COR-L47 (cell line): ENCODE data around the gene KIF1B.

Experiments
- DNase-seq: peaks from one replicate; lab custom pipeline; 2025; lab: John Stamatoyannopoulos, UW

KIF1B gene

GRCh38 chr1:10338047-10338446 is 127.7 kb downstream of the KIF1B start:
- no peak for DNase-seq

DNA sequence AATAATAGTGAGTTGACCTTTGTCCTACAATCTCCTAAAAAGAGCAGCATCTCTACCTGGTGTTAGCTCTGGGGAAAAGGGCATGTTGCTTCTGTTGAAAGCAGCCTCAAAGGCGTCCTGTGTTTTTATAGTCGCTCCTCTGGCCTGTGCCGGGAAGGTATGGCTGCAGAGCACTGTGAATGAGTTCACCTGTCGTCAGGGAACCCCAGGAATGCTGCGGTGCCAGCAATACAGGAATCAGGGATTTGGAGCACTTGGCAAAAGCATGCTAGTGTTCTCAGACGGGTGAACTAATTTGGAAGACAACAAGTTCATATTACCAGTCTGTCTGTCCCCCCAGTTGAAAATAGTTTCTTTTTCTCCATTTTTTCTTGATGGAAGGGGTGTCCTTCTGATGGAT is 128.2 kb downstream of the KIF1B start:
- no peak for DNase-seq

DNA sequence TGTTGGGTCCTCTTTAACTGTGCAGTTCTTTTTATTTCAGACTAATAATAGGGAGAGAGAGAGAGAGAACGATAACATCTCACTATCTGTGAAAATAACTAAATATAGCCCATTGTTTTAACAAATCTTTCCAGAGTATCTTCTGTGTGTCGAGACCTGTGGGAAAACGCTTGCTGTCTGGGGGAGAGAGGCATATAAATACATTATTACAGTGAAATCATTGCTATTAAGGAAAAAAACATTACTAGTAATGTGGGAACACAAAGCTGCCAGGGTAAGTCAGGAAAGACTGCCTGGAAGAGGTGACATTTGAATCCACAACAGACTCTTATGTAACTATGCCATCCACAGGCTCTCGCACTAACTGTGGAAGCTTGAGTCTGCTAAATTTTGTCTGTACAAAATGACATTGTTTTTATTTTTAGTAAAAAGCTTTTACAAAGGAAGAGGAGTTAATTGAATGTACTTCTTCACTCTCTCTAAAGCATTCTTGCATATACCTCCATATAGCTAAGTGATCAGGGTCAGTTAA is 128.7 kb downstream of the KIF1B start:
- no peak for DNase-seq

DNA sequence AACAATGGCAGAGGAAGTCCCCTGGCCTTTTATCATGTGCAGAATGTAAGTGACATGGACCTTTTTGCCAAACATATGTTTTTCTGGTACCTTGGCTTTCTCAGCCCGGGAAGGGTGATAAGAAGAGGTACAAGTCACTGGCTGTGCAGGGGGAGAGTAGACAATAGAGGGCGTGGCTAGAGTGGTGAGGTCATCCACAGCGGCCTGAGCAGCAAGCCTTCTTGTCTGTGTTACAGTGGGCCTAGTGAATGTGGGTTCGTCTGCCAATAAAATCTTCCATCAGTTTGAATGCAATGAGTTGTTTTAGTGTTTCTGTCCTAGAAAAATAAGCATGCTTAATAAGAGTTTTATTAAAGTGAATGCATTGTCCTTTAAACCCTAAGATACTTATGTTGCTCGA is 129.4 kb downstream of the KIF1B start:
- no peak for DNase-seq

DNA sequence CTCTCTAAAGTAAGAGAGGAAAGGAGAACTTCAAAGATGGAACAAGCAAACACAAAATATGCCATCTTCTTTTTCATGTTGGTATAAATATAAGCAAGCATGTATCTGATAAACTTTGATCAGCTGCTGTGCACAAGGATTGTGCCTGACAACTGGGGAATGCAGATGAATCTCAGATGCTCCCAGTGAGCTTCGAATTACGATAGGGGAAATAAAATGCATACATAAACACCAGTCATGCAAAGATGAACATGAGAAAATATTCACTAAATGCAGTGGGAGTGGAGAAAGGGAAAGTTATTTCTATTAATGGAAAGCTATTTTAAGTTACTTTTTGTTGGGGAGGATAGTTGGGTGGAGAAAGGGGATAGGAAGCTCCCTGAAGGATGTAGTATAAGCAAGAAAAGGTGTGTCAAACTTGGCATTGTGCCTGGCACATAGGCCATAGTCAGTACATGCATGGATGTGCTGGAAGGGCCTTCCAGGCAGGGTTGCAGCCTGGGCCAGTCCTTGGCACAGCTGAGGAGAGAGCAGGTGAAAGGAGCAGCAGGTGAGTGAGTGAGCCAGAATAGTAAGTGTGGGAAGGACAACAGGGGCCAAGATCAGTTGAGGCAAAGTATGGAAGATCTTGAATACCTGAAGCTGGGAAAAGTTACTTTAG is 130.7 kb downstream of the KIF1B start:
- no peak for DNase-seq

- no peak for DNase-seq
Observed at GRCh38 chr1:10347109-10347508, 136.7 kb downstream of the KIF1B start.

- no peak for DNase-seq
Observed at GRCh38 chr1:10353282-10353681, 142.9 kb downstream of the KIF1B start.

GRCh38 chr1:10353693-10354092 is 143.3 kb downstream of the KIF1B start:
- no peak for DNase-seq

DNA sequence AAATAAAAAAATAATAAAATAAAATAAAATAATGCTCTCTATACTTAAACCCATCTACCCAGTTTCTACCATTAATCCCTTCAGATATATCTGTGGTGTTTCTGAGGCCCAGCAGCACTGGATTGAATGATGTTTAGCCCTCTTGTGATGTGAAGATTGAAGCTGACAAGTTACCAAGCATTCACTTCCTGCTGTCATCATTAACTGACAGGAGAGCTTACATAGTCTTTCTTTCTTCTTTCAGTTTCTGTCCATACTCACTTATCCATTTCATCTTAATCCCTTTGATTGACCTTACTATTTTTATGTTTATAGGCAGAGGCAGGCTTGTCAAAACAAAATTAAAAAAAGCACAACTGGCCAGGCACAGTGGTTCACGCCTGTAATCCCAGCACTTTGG is 149.7 kb downstream of the KIF1B start:
- DNase-seq: no peak

DNA sequence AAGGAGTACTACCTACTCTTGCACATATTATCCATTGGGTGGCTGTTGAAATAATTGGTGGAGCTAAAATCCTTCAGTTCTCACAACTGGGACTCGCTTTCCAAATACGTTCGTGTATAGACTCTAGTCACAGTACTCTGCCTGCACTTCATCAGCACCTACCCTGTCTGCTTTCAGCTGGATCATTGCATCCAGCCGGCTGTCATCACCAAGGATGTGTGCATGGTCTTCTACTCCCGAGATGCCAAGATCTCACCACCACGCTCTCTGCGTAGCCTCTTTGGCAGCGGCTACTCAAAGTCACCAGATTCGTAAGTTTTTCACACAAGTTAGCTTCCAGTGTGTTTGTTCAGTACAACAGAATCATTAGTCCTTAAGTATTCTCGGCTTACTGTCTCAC is 151.1 kb downstream of the KIF1B start:
- DNase-seq: no peak

- DNase-seq: no peak
Observed at GRCh38 chr1:10368194-10368593, 157.8 kb downstream of the KIF1B start.

GRCh38 chr1:10374442-10374860 is 164.1 kb downstream of the KIF1B start:
- no peak for DNase-seq

- peak; percentile 35 for DNase-seq
Observed at GRCh38 chr1:10377365-10378029, 167.1 kb downstream of the KIF1B start.

DNA sequence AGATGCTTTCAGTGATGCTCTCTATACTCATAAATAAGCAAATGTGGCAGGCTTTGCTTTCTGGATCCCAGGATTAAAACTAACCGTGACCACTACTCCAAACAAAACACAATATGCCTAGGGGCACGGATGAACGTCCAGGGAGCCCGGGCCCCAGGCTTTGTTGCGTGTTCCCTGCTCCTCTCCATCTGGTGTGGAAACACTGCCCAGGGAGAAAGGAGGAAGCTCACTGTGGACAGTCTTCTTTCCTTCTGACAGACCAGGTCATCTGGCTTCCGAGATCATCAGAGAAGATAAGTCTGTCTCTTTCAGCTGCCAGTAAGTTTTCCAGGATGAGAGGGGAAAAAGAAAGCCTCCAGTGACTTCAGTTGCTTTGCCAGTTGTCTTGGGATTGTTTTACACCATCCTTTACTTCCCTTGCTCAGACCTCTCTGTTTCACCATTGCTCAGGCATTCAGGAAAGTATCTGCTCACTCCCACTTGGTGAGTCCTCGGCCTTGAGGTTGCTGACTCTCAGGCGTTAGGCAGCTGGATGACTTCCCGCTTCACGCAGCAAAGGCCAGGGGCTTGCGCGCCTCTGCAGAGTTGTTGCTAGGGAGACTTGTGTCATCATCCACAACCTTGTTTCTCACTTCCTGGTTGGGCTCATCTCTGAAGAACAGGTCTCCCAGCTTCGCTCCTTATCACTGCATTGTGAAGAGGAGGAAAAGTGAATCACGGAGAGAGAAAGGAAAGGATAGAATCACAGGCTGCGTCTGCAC is 167.9 kb downstream of the KIF1B start:
- no peak for DNase-seq

DNA sequence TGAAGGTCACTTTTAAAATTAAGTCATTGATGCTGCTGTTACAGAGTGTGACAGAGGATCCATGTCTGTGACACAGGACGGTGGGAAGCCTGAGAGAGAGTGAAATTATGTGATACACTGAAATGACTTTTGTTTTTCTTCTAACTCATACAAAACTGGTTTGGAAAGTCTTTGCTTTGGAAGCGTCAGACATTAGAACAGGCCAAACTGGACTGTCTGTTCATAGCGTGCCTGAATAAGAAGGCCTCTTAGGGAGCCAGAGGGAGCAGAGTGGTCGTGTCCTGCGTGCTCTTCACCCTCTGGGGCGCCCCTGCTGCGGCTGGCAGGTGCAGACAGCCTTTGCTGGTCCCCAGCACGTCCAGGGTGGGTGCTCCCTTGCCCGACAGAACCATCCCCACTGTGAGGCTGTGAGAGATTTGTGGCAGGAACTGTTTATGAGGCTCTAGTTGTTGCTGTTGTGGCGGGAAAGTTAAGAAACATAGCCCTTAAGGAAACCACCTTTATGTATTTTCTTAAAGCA is 168.8 kb downstream of the KIF1B start:
- DNase-seq: no peak

DNA sequence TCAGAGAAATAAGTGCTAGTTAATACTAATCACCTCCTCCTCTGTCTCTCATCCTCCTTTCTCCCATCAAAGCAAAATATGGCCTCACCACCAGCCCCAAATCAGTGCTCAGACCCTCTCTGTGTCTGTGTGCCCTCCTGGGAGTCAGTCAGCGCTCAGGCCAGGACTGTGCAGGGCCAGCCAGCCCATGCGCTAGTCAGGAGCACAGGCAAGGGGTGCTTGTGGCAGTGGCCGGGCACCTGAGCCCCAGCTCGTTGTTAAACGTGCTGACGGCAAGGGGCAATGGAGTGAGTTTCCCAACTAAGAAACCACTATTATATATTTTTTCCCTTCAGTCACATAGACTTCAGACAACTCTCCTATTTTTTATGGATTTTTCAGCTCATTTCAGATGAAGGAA is 169.3 kb downstream of the KIF1B start:
- no peak for DNase-seq

DNA sequence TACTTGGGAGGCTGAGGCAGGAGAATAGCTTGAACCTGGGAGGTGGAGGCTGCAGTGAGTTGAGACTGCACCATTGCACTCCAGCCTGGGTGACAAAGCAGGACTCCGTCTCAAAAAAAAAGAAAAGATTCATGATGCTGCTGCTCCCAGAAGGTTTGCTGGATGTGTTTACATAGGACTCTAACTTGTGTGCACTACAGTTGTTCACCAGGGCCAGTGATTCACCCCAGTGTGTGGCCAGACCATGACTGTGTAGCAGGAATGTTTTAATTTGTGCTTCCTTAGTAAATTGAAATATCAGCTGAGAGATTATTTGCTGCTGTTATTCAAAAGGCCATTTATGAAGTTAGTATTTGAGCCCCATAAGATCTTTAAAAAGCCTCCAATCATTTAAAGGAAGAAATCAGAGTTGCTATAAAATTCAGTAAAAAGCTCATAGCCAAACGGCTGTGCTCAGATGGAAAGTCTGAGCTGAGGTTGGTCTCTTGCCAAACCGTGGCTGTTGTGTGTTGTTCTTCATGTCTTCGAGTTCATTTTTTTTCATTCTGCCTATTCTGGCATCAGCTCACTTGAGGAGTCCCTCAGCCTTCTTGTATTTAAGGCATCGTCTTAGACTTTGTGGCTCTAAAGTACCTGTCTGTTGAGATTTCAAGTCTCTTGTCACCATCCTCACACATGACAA is 170.4 kb downstream of the KIF1B start:
- DNase-seq: no peak

DNA sequence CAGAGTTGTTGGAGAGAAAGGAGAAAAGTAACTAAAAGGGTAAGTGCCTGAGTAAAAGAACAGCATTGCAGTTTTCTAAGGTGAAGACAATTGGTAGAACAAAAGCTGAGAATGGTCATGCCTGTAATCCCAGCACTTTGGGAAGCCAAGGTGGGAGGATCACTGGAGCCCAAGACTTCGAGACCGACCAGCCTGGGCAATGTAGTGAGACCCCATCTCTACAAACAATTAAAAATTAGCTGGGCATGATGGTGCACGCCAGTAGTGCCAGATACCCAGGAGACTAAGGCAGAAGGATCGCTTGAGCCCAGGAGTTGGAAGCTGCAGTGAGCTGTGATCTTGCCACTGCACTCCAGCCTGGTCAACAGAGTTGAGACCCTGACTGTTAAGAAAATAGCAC is 173.3 kb downstream of the KIF1B start:
- DNase-seq: no peak

DNA sequence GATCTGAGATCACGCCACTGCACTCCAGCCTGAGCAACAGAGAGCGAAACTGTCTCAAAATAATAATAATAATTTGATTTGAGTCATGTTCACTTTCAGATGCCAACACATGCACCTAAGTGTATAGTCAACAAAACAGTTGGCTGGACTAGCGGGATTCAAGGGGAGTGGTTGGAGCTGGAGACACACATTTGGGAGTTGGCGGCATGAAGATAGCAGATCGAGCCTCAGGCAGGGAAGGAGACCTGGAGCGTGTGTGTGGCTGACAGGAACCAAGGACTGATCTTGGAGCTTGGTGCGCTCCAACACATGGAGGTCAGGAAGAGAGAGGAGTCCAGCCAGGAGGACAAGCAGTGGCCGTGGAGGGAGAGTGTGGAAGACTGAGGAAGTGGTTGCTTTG is 173.8 kb downstream of the KIF1B start:
- DNase-seq: no peak

DNA sequence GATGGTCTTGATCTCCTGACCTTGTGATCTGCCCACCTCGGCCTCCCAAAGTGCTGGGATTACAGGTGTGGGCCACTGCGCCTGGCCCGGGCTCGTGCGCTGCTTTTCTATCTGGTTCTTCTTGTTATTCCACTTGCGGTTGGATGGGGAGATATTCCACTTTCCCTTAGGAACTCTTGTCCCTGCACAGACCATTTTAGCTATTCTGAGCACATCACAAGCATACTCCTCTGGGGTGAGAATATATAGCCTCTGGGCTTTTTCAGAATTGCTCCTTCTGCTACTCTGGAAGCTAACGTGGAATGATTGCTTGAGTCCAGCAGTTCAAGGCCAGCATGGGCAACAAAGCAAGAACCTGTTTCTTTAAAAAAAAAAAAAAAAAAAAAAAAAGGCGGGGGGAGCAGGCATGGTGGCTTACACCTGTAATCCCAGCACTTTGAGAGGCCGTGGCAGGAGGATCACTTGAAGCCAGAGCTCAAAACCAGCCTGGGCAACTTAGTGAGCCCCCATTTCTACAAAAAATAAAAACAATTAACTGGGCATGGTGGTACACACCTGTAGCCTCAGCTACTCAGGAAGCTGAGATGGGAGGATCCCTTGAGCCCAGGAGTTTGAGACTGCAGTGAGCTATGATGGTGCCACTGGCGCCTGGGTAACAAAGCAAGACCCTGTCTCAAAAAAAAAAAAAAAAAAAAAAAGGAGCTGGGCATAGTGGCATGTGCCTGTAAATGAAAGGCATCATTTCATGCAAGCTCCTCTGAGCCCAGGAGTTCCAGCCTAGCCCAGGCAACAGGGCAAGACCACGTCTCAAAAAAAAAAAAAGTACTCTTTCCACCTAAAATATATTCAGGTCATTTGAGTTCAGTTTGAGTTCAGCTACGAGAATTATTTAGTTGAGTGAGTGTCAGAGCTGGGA is 176.6 kb downstream of the KIF1B start:
- no peak for DNase-seq
